ENCODE measurements around the gene KSR1. TPM values are rescaled to one million over a fixed set of nuclear protein-coding genes. Genes with fewer than 3 reads are reported as not detected.

The KSR1 gene
- polyA plus RNA-seq, 1 experiment, result 28.2 TPM

GRCh38 chr17:27513849-27514248 is 57.6 kb downstream of the KSR1 start:
- CTCF ChIA-PET, result interaction anchor here (3.1 kb wide), 1 partner anchor 86 kb away, joined by 11 read pairs; no protein-coding TSS in a partner anchor
- no peaks in the 10 kb centered on the region for H3K9me3 ChIP-seq (ENCODE audit: control insufficient read depth, insufficient read depth, low read length)
- no peaks in the 10 kb centered on the region for H3K27me3 ChIP-seq (ENCODE audit: control insufficient read depth, insufficient read depth, low read length)
- DNase-seq (ENCODE audit: low read depth, low spot score), result no peak
- H3K4me3 ChIP-seq (ENCODE audit: low read depth, low read length), result no peak overlapping the region
- TF ChIP-seq CTCF (IDR thresholded peaks at IDR 0.05; ENCODE audit: low read depth, low read length), result no peak
- H3K27ac ChIP-seq (ENCODE audit: low read depth, low read length), result no peak overlapping the region
- POLR2A ChIA-PET, result no interaction called here

GRCh38 chr17:27514595-27515413 is 58.6 kb downstream of the KSR1 start:
- H3K9me3 ChIP-seq (ENCODE audit: control insufficient read depth, insufficient read depth, low read length), result no peaks in the 10 kb centered on the region
- TF ChIP-seq CTCF (IDR thresholded peaks at IDR 0.05; ENCODE audit: low read depth, low read length), result no peak
- no peak overlapping the region for H3K4me3 ChIP-seq (ENCODE audit: low read depth, low read length)
- H3K27me3 ChIP-seq (ENCODE audit: control insufficient read depth, insufficient read depth, low read length), result no peaks in the 10 kb centered on the region
- ChIA-PET POLR2A (no interaction called here), CTCF (no interaction called here)
- H3K27ac ChIP-seq (ENCODE audit: low read depth, low read length), result no peak overlapping the region
- no peak for DNase-seq (ENCODE audit: low read depth, low spot score)

GRCh38 chr17:27518048-27518447 is 61.8 kb downstream of the KSR1 start:
- no peak overlapping the region for H3K4me3 ChIP-seq (ENCODE audit: low read depth, low read length)
- no peak overlapping the region for H3K27ac ChIP-seq (ENCODE audit: low read depth, low read length)
- no peak for TF ChIP-seq CTCF (IDR thresholded peaks at IDR 0.05; ENCODE audit: low read depth, low read length)
- DNase-seq (ENCODE audit: low read depth, low spot score), result no peak
- POLR2A ChIA-PET, result no interaction called here
- no peaks in the 10 kb centered on the region for H3K27me3 ChIP-seq (ENCODE audit: control insufficient read depth, insufficient read depth, low read length)
- CTCF ChIA-PET, result interaction anchor here (0.6 to 1.6 kb wide), 4 partner anchors 17 to 130 kb away, joined by 4 to 5 read pairs (median 4); no protein-coding TSS in a partner anchor
- no peaks in the 10 kb centered on the region for H3K9me3 ChIP-seq (ENCODE audit: control insufficient read depth, insufficient read depth, low read length)

- ChIA-PET CTCF (interaction anchor here (0.6 to 1.6 kb wide), 3 partner anchors 18 to 84 kb away, joined by 4 to 5 read pairs (median 5); no protein-coding TSS in a partner anchor), POLR2A (no interaction called here)
- Histone ChIP-seq H3K27me3 (ENCODE audit: control insufficient read depth, insufficient read depth, low read length) (no peaks in the 10 kb centered on the region), H3K27ac (ENCODE audit: low read depth, low read length) (no peak overlapping the region), H3K4me3 (ENCODE audit: low read depth, low read length) (no peak overlapping the region), H3K9me3 (ENCODE audit: control insufficient read depth, insufficient read depth, low read length) (no peaks in the 10 kb centered on the region)
- no peak for DNase-seq (ENCODE audit: low read depth, low spot score)
- TF ChIP-seq CTCF (IDR thresholded peaks at IDR 0.05; ENCODE audit: low read depth, low read length), result no peak
Observed at GRCh38 chr17:27518545-27519521, 62.6 kb downstream of the KSR1 start.

All from AG04450 (cell line).